H9 (cell line): ENCODE results near the gene KCNRG. TPM values are rescaled to one million over a fixed set of nuclear protein-coding genes. Genes with fewer than 3 reads are reported as not detected.

Experiments used
- DNase-seq: peaks from one replicate; pipeline ENCODE4 v3.0.0-alpha.2; 2017
- H2AFZ ChIP-seq: one replicate; pipeline ENCODE4 v1.6.1; 2013; ENCODE audit warnings: mild to moderate bottlenecking, low read length, control low read depth, moderate library complexity
- H2AK5ac ChIP-seq: 2 replicates; pipeline ENCODE4 v1.6.1; 2013; ENCODE audit warnings: low read length, control low read depth, mixed read lengths; ENCODE audit not compliant: insufficient read length
- H2BK120ac ChIP-seq: one replicate; pipeline ENCODE4 v1.6.1; 2013; ENCODE audit warnings: low read depth, mild to moderate bottlenecking, low read length, control low read depth, inconsistent platforms; ENCODE audit not compliant: poor library complexity, severe bottlenecking
- H2BK12ac ChIP-seq: 2 replicates; pipeline ENCODE4 v1.6.1; 2013; ENCODE audit warnings: low read length, control low read depth, mixed read lengths, low read depth; ENCODE audit not compliant: insufficient read length
- H2BK15ac ChIP-seq: 2 replicates; pipeline ENCODE4 v1.6.1; 2013; ENCODE audit warnings: low read depth, low read length, control low read depth
- H2BK20ac ChIP-seq: one replicate; pipeline ENCODE4 v1.6.1; 2013; ENCODE audit warnings: low read depth, mild to moderate bottlenecking, low read length, control low read depth, inconsistent platforms; ENCODE audit not compliant: poor library complexity, severe bottlenecking
- H2BK5ac ChIP-seq: 2 replicates; pipeline ENCODE4 v1.6.1; 2013; ENCODE audit warnings: low read length, control low read depth, mixed read lengths; ENCODE audit not compliant: insufficient read length
- H3K14ac ChIP-seq: 2 replicates; pipeline ENCODE4 v1.6.1; 2013; ENCODE audit warnings: low read length, control low read depth; ENCODE audit not compliant: insufficient read depth
- H3K18ac ChIP-seq: 2 replicates; pipeline ENCODE4 v1.6.1; 2013; ENCODE audit warnings: low read depth, mild to moderate bottlenecking, mixed read lengths, low read length, control low read depth; ENCODE audit not compliant: insufficient read length
- H3K23ac ChIP-seq: 2 replicates; pipeline ENCODE4 v1.6.1; 2013; ENCODE audit warnings: low read length, control low read depth, mixed read lengths, low read depth; ENCODE audit not compliant: insufficient read length
- H3K23me2 ChIP-seq: 2 replicates; pipeline ENCODE4 v1.6.1; 2013; ENCODE audit warnings: low read depth, mild to moderate bottlenecking, mixed read lengths, low read length, control low read depth; ENCODE audit not compliant: insufficient read length, poor library complexity, severe bottlenecking
- H3K27ac ChIP-seq: 2 replicates; pipeline ENCODE4 v1.5.1; 2013; ENCODE audit warnings: low read length, control low read depth, mixed read lengths, low read depth; ENCODE audit not compliant: insufficient read length
- H3K27me3 ChIP-seq: 2 replicates; pipeline ENCODE4 v1.6.1; 2013; ENCODE audit warnings: low read length, control low read depth, inconsistent platforms; ENCODE audit not compliant: insufficient read depth
- H3K4ac ChIP-seq: 2 replicates; pipeline ENCODE4 v1.6.1; 2013; ENCODE audit warnings: low read depth, mild to moderate bottlenecking, control low read depth, inconsistent platforms, low read length, moderate library complexity
- H3K4me1 ChIP-seq: 2 replicates; pipeline ENCODE4 v1.6.1; 2013; ENCODE audit warnings: low read length, control low read depth, inconsistent platforms; ENCODE audit not compliant: insufficient read depth
- H3K4me2 ChIP-seq: 2 replicates; pipeline ENCODE4 v1.6.1; 2013; ENCODE audit warnings: low read length, control low read depth, mixed read lengths; ENCODE audit not compliant: insufficient read length, insufficient read depth
- H3K56ac ChIP-seq: 2 replicates; pipeline ENCODE4 v1.6.1; 2013; ENCODE audit warnings: low read depth, mild to moderate bottlenecking, mixed read lengths, low read length, control low read depth; ENCODE audit not compliant: insufficient read length
- H3K79me1 ChIP-seq: 2 replicates; pipeline ENCODE4 v1.6.1; 2013; ENCODE audit warnings: low read depth, mild to moderate bottlenecking, moderate library complexity, low read length, control low read depth, inconsistent platforms; ENCODE audit not compliant: insufficient read depth, poor library complexity, severe bottlenecking
- H3K79me2 ChIP-seq: 2 replicates; pipeline ENCODE4 v1.6.1; 2013; ENCODE audit warnings: low read length, control low read depth, inconsistent platforms; ENCODE audit not compliant: insufficient read depth
- H3K9ac ChIP-seq: 2 replicates; pipeline ENCODE4 v1.6.1; 2013; ENCODE audit warnings: low read length, control low read depth, mixed read lengths; ENCODE audit not compliant: insufficient read length; ENCODE audit errors: extremely low read depth
- H3K9me3 ChIP-seq: one replicate; pipeline ENCODE4 v1.6.1; 2013; ENCODE audit warnings: low read depth, low read length, inconsistent platforms; ENCODE audit not compliant: control insufficient read depth
- H3T11ph ChIP-seq: one replicate; pipeline ENCODE4 v1.6.1; 2013; ENCODE audit warnings: mild to moderate bottlenecking, low read length, control low read depth, inconsistent platforms
- H4K20me1 ChIP-seq: one replicate; pipeline ENCODE4 v1.6.1; 2013; ENCODE audit not compliant: control insufficient read depth, insufficient read length, insufficient read depth
- H4K5ac ChIP-seq: 2 replicates; pipeline ENCODE4 v1.6.1; 2013; ENCODE audit warnings: low read depth, mild to moderate bottlenecking, mixed read lengths, low read length, control low read depth; ENCODE audit not compliant: insufficient read length
- H4K8ac ChIP-seq: replicated peaks from 2 replicates; pipeline ENCODE4 v1.6.1; 2013; ENCODE audit warnings: low read length, control low read depth, mixed read lengths, low read depth; ENCODE audit not compliant: insufficient read length
- H4K91ac ChIP-seq: 2 replicates; pipeline ENCODE4 v1.6.1; 2013; ENCODE audit warnings: low read depth, mild to moderate bottlenecking, moderate library complexity, mixed read lengths, low read length, control low read depth; ENCODE audit not compliant: insufficient read length
- H3K27ac Mint-ChIP-seq, 3 experiments: 2 replicates in 2 of 3; 3 replicates in 1 of 3; pipeline ENCODE4 v1.8.0; 2020 to 2021; ENCODE audit warnings: mixed read lengths in 3 of 3, mild to moderate bottlenecking in 1 of 3, moderate library complexity in 1 of 3
- H3K27me3 Mint-ChIP-seq: 2 replicates; pipeline ENCODE4 v1.8.0; 2021; ENCODE audit warnings: low read depth, mild to moderate bottlenecking, moderate library complexity, mixed read lengths
- H3K36me3 Mint-ChIP-seq, 3 experiments: 2 replicates in 2 of 3; 3 replicates in 1 of 3; pipeline ENCODE4 v1.8.0; 2020 to 2021; ENCODE audit warnings: low read depth in 3 of 3, mixed read lengths in 3 of 3; ENCODE audit not compliant: insufficient read depth in 1 of 3
- H3K4me1 Mint-ChIP-seq, 2 experiments: 2 replicates each; pipeline ENCODE4 v1.8.0; 2020; ENCODE audit warnings: mixed read lengths in 2 of 2
- H3K4me3 Mint-ChIP-seq, 2 experiments: 2 replicates in 1 of 2; 3 replicates in 1 of 2; pipeline ENCODE4 v1.8.0; 2020 to 2021; ENCODE audit warnings: mild to moderate bottlenecking in 2 of 2, mixed read lengths in 2 of 2, moderate library complexity in 1 of 2
- H3K9me3 Mint-ChIP-seq, 2 experiments: 2 replicates in 1 of 2; 3 replicates in 1 of 2; pipeline ENCODE4 v1.8.0; 2020; ENCODE audit warnings: mild to moderate bottlenecking in 2 of 2, mixed read lengths in 2 of 2, moderate library complexity in 1 of 2
- CTCF ChIP-seq: fragments of 200-600 bp; sonication (generic); conservative IDR thresholded peaks from 3 replicates; pipeline ENCODE4 v1.8.0; 2021; ENCODE audit warnings: antibody characterized with exemption, mild to moderate bottlenecking
- WGBS: extraction: QIAGEN DNeasy Blood & Tissue Kit; methylation state at CpG from one replicate; pipeline ENCODE4 v1.1.7; 2013; ENCODE audit warnings: missing lambda C conversion rate, low lambda C conversion rate, mixed read lengths; ENCODE audit not compliant: insufficient read length; ENCODE audit errors: extremely low coverage; 5-methylcytosine and 5-hydroxymethylcytosine counted together
- total RNA-seq: library from RNA; stranded (reverse); gene quantifications from 2 replicates; pipeline ENCODE4 v1.2.1, GENCODE V29; 2021

The KCNRG gene
- total RNA-seq, 1 experiment from 2014 or later = 0.74 TPM

- Histone ChIP-seq H3K79me1 (no peaks in the 10 kb centered on the region), H2BK15ac (no peak overlapping the region), H4K5ac (no peak overlapping the region), H3K9ac (no peak overlapping the region), H3K9me3 (no peaks in the 10 kb centered on the region), H2BK5ac (no peak overlapping the region), H2BK120ac (no peak overlapping the region), H2BK20ac (no peak overlapping the region), H3K4me2 (no peak overlapping the region), H3K23ac (no peak overlapping the region), H3K27me3 (no peaks in the 10 kb centered on the region), H3K4ac (no peak overlapping the region), H3K14ac (no peak overlapping the region), H3T11ph (no peak overlapping the region), H3K79me2 (no peaks in the 10 kb centered on the region), H3K4me1 (no peaks in the 10 kb centered on the region), H4K8ac (no peak overlapping the region), H4K20me1 (no peaks in the 10 kb centered on the region), H3K18ac (no peak overlapping the region), H3K56ac (no peak overlapping the region), H2AK5ac (no peak overlapping the region), H4K91ac (no peak overlapping the region), H2BK12ac (no peak overlapping the region), H2AFZ (no peak overlapping the region), H3K23me2 (no peaks in the 10 kb centered on the region), H3K27ac (no peak overlapping the region)
- H3K4me1 Mint-ChIP-seq = no peaks in the 10 kb centered on the region
- DNase-seq = no peak
- no peak for TF ChIP-seq CTCF
- peaks cover 0 to 30% (median 7%) of the 10 kb centered on the region in 3 experiments; a peak in 6 of 7 replicates for H3K36me3 Mint-ChIP-seq
- no peaks in the 10 kb centered on the region for H3K9me3 Mint-ChIP-seq
- H3K27ac Mint-ChIP-seq = no peak overlapping the region
- H3K27me3 Mint-ChIP-seq = no peaks in the 10 kb centered on the region
- no peak overlapping the region for H3K4me3 Mint-ChIP-seq
- WGBS = no CpG with 5 or more reads among the region's 1 CpG
These were observed 50.5 kb downstream of the KCNRG start for GRCh38 chr13:50065712-50066111.
